Heart right ventricle (tissue), 16 donors: ENCODE measurements around the gene REG3G. TPM values are rescaled to one million over a fixed set of nuclear protein-coding genes. Genes with fewer than 3 reads are reported as not detected.

Experiments used
- ATAC-seq, 8 donors: fragments of 200-7000 bp; cut with Tn5 transposase; one replicate each; pipeline ENCODE4 v1.9.1; 2020; ENCODE audit warnings: mild to moderate bottlenecking in 8 of 8, moderate library complexity in 8 of 8, moderate number of reproducible peaks in 1 of 8
- DNase-seq, 2 donors: peaks; one replicate each; pipeline ENCODE4 v3.0.0-alpha.2; 2020
- H3K27ac ChIP-seq, 10 donors: fragments of 200-600 bp; sonication (generic) in 2 of 10; one replicate each; pipeline versions ENCODE4 v1.5.0 to v1.8.0; 2020 to 2022; ENCODE audit warnings: mild to moderate bottlenecking in 3 of 10
- H3K27me3 ChIP-seq, 7 donors: fragments of 200-600 bp; one replicate each; pipeline ENCODE4 v1.8.0; 2021 to 2022; ENCODE audit warnings: mild to moderate bottlenecking in 2 of 7
- H3K36me3 ChIP-seq, 9 donors: fragments of 200-600 bp; sonication (generic) in 1 of 9; one replicate each; pipeline versions ENCODE4 v1.5.0 to v1.8.0; 2020 to 2022; ENCODE audit warnings: mild to moderate bottlenecking in 2 of 9
- H3K4me1 ChIP-seq, 9 donors: fragments of 200-600 bp; sonication (generic) in 1 of 9; one replicate each; pipeline versions ENCODE4 v1.5.0 to v1.8.0; 2020 to 2022; ENCODE audit warnings: mild to moderate bottlenecking in 4 of 9
- H3K4me3 ChIP-seq, 10 donors: fragments of 200-600 bp; sonication (generic) in 2 of 10; one replicate each; pipeline versions ENCODE4 v1.5.0 to v1.8.0; 2020 to 2022; ENCODE audit warnings: mild to moderate bottlenecking in 7 of 10, moderate library complexity in 2 of 10
- H3K9me3 ChIP-seq, 11 donors: fragments of 200-600 bp in 10 of 11; sonication (generic) in 2 of 11; one replicate each; pipeline versions ENCODE4 v1.5.0 to v1.8.0; 2013 to 2022; ENCODE audit warnings: mild to moderate bottlenecking in 2 of 11, control low read depth in 1 of 11, moderate library complexity in 1 of 11
- WGBS, 2 donors: extraction: QIAGEN DNeasy Blood & Tissue Kit; methylation state at CpG; one replicate each; pipeline ENCODE4 v1.1.7; 2013; ENCODE audit warnings: inconsistent platforms in 1 of 2; 5-methylcytosine and 5-hydroxymethylcytosine counted together
- intact Hi-C, 10 donors: fragments of 100-400 bp; cut with DNase I; formaldehyde crosslinking; loops; one replicate each; pipeline versions ENCODE4 v1.11.1 to v1.14.2; 2022
- polyA plus RNA-seq, 2 donors: library from polyadenylated mRNA; stranded (reverse); fragments of 200-250 nt; gene quantifications; one replicate each; pipeline ENCODE4 v1.2.3, GENCODE V29; 2013
- total RNA-seq, 10 donors: library from RNA; stranded (reverse); fragmentation: NEBNext Ultra II Directional in 3 of 10; extraction: Animal tissue kit (Norgen Biotek cat#: 25700) in 3 of 10; gene quantifications; one replicate each; pipeline versions ENCODE4 v1.2.1 to v1.2.4, GENCODE V29; 2021 to 2023
- TF ChIP-seq, protein P1 (sequence below), 9 donors: fragments of 200-600 bp; sonication (generic) in 2 of 9; IDR thresholded peaks; one replicate each; pipeline versions ENCODE4 v1.5.0 to v1.8.0; 2021 to 2022; ENCODE audit warnings: antibody characterized with exemption in 9 of 9, mild to moderate bottlenecking in 5 of 9, moderate library complexity in 1 of 9
- donor health status: Arrhythmogenic right ventricular cardiomyopathy.
- donor health status: ischemic (EF 13 %, LVEDD 7.1; RV severe dilation, severe dysfunction).
- donor health status: healthy with polysubstance abuse.
- donor health status: DM: no; HTN: yes; CAD: no.
- donor health status: DM: no; HTN: no; CAD: no.
- donor health status: ischemic (EF 25% LVEDD 6.9; RV normal size, moderate dysfunction).
- donor health status: ischemic (EF 25% LVEDD 5.7; RV mildly dilated, moderate dysfunction).
- donor health status: healthy.
- donor health status: DM: yes; HTN: yes; CAD: no.
- donor health status: Ischemic cardiomyopathy.
- donor health status: ischemic (EF 35%, LVEDD 5.7; RV mildly dilated, moderate dysfunction).
- donor health status: nonischemic (EF 11% LVEDD 7.7; RV severe dilation, severe dysfunction).
- donor health status: DM: yes; HTN: yes; CAD: no.
- donor health status: PGD.
- donor health status: ischemic (EF 29% LVEDD 5.4; RV normal size, mild dysfunction).
- donor health status: nonischemic (EF 23%, LVEDD 6.1; RV moderate dilation, normal function).

The REG3G gene
- total and polyA plus RNA-seq, 12 donors, result 0.06 to 0.35 TPM; not detected in 10

DNA sequence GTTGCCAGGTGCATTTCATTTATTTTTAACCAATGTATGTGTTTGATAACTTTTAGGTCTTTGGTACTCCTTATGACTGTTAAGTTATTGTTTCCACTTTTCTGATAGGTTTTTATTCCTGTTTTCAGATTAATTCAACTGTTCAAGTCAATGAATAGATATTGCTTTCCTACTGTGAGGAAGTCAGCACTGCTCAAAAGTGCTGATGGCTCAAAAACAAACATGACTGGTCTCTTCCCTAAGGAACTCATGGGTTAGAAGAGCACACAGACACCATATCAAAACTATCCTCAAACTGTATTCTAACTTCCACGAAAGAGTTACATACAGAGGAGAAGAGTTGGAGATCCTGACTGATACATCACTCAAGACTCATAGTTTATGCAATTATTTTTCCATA, 39.9 kb upstream of the REG3G start:
- DNase-seq (no peak), ATAC-seq (no peak)
- intact Hi-C loops, result no loop called here
- WGBS, 2 donors, result 64 to 83% methylated on average over 1 of the region's 1 CpG
- no peak overlapping the region for H3K27ac ChIP-seq
- H3K9me3 ChIP-seq, result no peaks in the 10 kb centered on the region
- no peak overlapping the region for H3K4me3 ChIP-seq
- no peaks in the 10 kb centered on the region for H3K4me1 ChIP-seq
- no peaks in the 10 kb centered on the region for H3K36me3 ChIP-seq
- peaks cover 0 to 21% (median 0%) of the 10 kb centered on the region in 7 donors for H3K27me3 ChIP-seq
- TF ChIP-seq, protein P1, sequence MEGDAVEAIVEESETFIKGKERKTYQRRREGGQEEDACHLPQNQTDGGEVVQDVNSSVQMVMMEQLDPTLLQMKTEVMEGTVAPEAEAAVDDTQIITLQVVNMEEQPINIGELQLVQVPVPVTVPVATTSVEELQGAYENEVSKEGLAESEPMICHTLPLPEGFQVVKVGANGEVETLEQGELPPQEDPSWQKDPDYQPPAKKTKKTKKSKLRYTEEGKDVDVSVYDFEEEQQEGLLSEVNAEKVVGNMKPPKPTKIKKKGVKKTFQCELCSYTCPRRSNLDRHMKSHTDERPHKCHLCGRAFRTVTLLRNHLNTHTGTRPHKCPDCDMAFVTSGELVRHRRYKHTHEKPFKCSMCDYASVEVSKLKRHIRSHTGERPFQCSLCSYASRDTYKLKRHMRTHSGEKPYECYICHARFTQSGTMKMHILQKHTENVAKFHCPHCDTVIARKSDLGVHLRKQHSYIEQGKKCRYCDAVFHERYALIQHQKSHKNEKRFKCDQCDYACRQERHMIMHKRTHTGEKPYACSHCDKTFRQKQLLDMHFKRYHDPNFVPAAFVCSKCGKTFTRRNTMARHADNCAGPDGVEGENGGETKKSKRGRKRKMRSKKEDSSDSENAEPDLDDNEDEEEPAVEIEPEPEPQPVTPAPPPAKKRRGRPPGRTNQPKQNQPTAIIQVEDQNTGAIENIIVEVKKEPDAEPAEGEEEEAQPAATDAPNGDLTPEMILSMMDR (IDR thresholded peaks at IDR 0.05), result no peak

DNA sequence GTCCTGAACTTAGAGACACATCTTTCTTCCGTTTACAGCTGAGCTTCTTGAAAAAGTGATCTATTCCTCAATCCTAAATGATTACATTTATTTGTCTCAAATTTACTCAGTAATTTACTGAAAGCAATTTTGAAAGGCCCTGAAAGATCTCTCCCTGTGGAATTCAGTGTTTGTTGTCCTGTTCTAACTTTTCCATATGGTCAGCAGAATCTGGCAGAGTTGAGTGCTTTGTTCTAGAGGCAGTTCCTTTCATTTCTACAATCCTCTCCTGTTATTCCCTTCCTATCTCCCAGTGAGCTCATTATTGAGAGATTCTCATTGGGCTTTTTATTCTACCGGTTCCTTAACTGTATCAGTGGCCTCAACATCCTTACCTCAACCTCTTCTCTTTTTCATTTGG, 36.5 kb upstream of the REG3G start:
- H3K4me1 ChIP-seq, result peaks cover 0 to 7% (median 0%) of the 10 kb centered on the region in 9 donors
- H3K4me3 ChIP-seq, result no peak overlapping the region
- H3K27me3 ChIP-seq, result peaks cover 12 to 34% (median 31%) of the 10 kb centered on the region in 7 donors
- no peaks in the 10 kb centered on the region for H3K9me3 ChIP-seq
- no peak for DNase-seq
- H3K36me3 ChIP-seq, result no peaks in the 10 kb centered on the region
- intact Hi-C loops, result no loop called here
- no peak for ATAC-seq
- WGBS, 2 donors, result 66 to 69% methylated on average over 2 of the region's 2 CpGs
- H3K27ac ChIP-seq, result no peak overlapping the region
- TF ChIP-seq, protein P1 (IDR thresholded peaks at IDR 0.05), result no peak

DNA sequence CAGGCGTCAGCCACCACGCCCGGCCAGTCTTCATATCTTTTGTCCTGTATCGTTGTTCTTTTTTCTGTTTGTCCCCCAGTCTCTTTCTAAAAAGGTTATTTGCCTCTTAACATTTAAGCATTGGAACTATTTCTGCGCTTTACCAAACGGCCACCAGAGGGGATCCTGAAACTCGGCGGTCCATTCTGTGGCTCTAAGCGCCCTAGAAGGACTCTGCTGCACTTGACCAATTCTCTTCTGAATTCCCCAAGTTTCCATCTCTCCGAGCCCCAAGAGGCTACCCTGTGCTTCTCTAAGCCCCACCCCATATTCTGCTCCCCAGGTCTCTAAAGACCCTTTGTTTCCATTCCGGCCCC, 33.1 kb upstream of the REG3G start:
- peaks cover 12 to 49% (median 41%) of the 10 kb centered on the region in 7 donors for H3K27me3 ChIP-seq
- no peak for DNase-seq
- H3K4me1 ChIP-seq, result peaks cover 0 to 7% (median 0%) of the 10 kb centered on the region in 9 donors
- intact Hi-C loops, result no loop called here
- no peaks in the 10 kb centered on the region for H3K36me3 ChIP-seq
- ATAC-seq, result no peak
- H3K9me3 ChIP-seq, result no peaks in the 10 kb centered on the region
- H3K27ac ChIP-seq, result no peak overlapping the region
- TF ChIP-seq, protein P1 (IDR thresholded peaks at IDR 0.05), result peak in 4 of 9 donors; percentile 11 to 29 (median 18)
- peak overlapping the region in 2 of 10 donors; percentile 17 to 20 for H3K4me3 ChIP-seq
- WGBS, 2 donors, result 17 to 24% methylated on average over 11 of the region's 11 CpGs

DNA sequence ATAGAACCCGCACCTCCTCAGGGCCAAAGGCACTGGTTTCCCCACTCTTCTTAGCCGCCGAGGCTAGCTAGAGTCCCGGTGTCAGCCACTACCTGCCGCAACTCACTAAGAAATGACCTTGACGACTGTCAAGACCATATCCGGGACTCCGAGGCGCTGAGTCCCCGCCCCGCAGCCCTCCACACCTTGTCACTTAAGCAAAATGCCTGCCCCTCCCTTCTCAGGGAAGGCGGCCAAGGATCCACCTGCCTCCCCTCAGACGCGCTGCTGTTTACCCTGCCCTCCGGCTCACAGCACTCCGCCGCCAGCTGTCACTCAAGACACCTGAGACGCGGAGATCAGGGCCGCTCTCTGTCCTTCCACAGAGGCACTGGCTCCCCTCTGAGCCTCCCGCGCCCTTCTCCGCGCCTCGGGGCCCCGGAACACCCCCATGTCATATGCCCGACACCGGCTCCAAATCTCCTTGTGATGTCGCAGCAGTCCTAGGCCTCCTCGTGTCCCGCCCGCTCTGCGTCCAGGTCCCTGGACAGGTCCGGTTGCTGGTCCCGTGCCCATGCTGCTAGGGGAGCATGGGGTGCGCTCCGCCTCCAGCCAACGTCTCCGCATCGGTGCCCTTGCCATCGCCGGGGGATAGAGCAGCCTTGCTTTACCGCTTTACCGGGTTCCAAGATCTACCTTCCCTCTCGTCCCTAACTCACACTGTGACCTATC, 32.5 kb upstream of the REG3G start:
- H3K4me1 ChIP-seq, result peaks cover 0 to 7% (median 0%) of the 10 kb centered on the region in 9 donors
- no peak overlapping the region for H3K27ac ChIP-seq
- 1% methylated on average over 45 of the region's 45 CpGs for WGBS, 2 donors
- H3K9me3 ChIP-seq, result no peaks in the 10 kb centered on the region
- DNase-seq (no peak), ATAC-seq (no peak)
- H3K4me3 ChIP-seq, result peak overlapping the region in 2 of 10 donors; percentile 17 to 20
- H3K27me3 ChIP-seq, result peaks cover 12 to 49% (median 41%) of the 10 kb centered on the region in 7 donors
- intact Hi-C loops, result no loop called here
- no peaks in the 10 kb centered on the region for H3K36me3 ChIP-seq
- TF ChIP-seq, protein P1 (IDR thresholded peaks at IDR 0.05), result no peak
